ENCODE data around the gene IGF2BP2. TPM values are rescaled to one million over a fixed set of nuclear protein-coding genes. Genes with fewer than 3 reads are reported as not detected.
"Not testable (repeated sequence)": the region's sequence is repeated elsewhere in the genome, so short reads cannot be mapped to it uniquely, and the experiment has no call there.

Gene IGF2BP2
- total RNA-seq, 2 experiments from 2014 or later, result 0.09 TPM; not detected in 1

- DNase-seq (no peak), ATAC-seq (no peak)
- H3K4me3 Mint-ChIP-seq, result no peak overlapping the region
- no peaks in the 10 kb centered on the region for H3K9me3 Mint-ChIP-seq (ENCODE audit: low read depth)
- H3K4me1 Mint-ChIP-seq, result no peaks in the 10 kb centered on the region
- H3K27ac Mint-ChIP-seq, result no peak overlapping the region
- H3K27me3 Mint-ChIP-seq, result peaks cover 45% of the 10 kb centered on the region
- H3K36me3 Mint-ChIP-seq, result no peaks in the 10 kb centered on the region
- CTCF ChIA-PET, result no interaction called here
Measured at GRCh38 chr3:185813205-185813604, 11.6 kb downstream of the IGF2BP2 start.

- no peak overlapping the region for H3K27ac Mint-ChIP-seq
Measured at GRCh38 chr3:185807445-185808068, 17.3 kb downstream of the IGF2BP2 start.

GRCh38 chr3:185798831-185799110 lies 26.1 kb downstream of the IGF2BP2 start:
- H3K36me3 Mint-ChIP-seq; H3K27ac Mint-ChIP-seq; CTCF ChIA-PET; ATAC-seq; H3K9me3 Mint-ChIP-seq (ENCODE audit: low read depth); H3K4me1 Mint-ChIP-seq; H3K4me3 Mint-ChIP-seq; DNase-seq: not testable (repeated sequence)
- peaks cover 20% of the 10 kb centered on the region for H3K27me3 Mint-ChIP-seq

More at GRCh38 chr3:185807445-185808068, 17.3 kb downstream of the IGF2BP2 start:
- DNase-seq, result no peak
- CTCF ChIA-PET, result no interaction called here
- no peaks in the 10 kb centered on the region for H3K36me3 Mint-ChIP-seq
- ATAC-seq, result no peak
- no peaks in the 10 kb centered on the region for H3K4me1 Mint-ChIP-seq
- no peaks in the 10 kb centered on the region for H3K9me3 Mint-ChIP-seq (ENCODE audit: low read depth)
- no peak overlapping the region for H3K4me3 Mint-ChIP-seq
- peaks cover 23% of the 10 kb centered on the region for H3K27me3 Mint-ChIP-seq

- ATAC-seq (no peak), DNase-seq (no peak)
- peaks cover 20% of the 10 kb centered on the region for H3K27me3 Mint-ChIP-seq
- no peaks in the 10 kb centered on the region for H3K9me3 Mint-ChIP-seq (ENCODE audit: low read depth)
- peaks cover 6% of the 10 kb centered on the region for H3K4me1 Mint-ChIP-seq
- H3K27ac Mint-ChIP-seq, result no peak overlapping the region
- no peak overlapping the region for H3K4me3 Mint-ChIP-seq
- CTCF ChIA-PET, result no interaction called here
- no peaks in the 10 kb centered on the region for H3K36me3 Mint-ChIP-seq
Measured at GRCh38 chr3:185797993-185798830, 26.6 kb downstream of the IGF2BP2 start.

DNA sequence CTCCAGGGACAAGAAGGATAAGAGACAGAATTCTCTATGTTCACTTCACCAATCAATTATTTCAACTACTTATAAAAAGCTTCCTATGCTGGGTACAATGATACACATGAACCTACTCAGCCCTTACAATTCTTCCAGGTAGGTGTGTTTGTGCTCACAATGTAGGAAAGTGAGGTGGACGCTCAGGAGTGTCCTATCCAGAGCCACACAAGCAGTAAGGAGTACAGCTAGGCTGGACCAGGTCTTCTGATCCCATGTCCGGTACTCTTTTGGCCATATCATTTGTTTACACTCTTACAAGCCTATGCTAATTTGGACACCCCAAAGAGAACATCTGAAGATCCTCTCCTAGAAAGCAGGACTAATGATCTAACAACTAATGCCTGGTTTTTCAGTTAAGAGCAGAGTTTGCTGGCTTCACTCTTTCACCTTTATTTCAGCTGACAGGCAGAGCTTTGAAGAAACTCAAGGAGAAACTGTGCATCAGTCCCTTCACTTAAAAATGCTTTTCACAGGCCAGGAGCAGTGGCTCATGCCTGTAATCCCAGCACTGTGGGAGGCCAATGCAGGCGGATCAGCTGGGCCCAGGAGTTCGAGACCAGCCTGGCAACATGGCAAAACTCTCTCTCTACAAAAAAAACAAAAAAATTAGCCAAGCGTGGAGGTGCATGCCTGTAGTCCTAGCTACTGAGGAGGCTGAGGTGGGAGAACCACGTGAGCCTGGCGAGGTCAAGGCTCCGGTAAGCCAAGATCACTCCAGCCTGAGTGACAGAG lies 27.5 kb downstream of the IGF2BP2 start:
- DNase-seq, result no peak
- no peak overlapping the region for H3K4me3 Mint-ChIP-seq
- H3K4me1 Mint-ChIP-seq, result peaks cover 6% of the 10 kb centered on the region
- H3K27ac Mint-ChIP-seq, result no peak overlapping the region
- ATAC-seq, result no peak
- CTCF ChIA-PET, result interaction anchor here (0.7 kb wide), 1 partner anchor 919 kb away, joined by 4 read pairs; no protein-coding TSS in a partner anchor
- peaks cover 24% of the 10 kb centered on the region for H3K27me3 Mint-ChIP-seq
- no peaks in the 10 kb centered on the region for H3K36me3 Mint-ChIP-seq
- no peaks in the 10 kb centered on the region for H3K9me3 Mint-ChIP-seq (ENCODE audit: low read depth)

DNA sequence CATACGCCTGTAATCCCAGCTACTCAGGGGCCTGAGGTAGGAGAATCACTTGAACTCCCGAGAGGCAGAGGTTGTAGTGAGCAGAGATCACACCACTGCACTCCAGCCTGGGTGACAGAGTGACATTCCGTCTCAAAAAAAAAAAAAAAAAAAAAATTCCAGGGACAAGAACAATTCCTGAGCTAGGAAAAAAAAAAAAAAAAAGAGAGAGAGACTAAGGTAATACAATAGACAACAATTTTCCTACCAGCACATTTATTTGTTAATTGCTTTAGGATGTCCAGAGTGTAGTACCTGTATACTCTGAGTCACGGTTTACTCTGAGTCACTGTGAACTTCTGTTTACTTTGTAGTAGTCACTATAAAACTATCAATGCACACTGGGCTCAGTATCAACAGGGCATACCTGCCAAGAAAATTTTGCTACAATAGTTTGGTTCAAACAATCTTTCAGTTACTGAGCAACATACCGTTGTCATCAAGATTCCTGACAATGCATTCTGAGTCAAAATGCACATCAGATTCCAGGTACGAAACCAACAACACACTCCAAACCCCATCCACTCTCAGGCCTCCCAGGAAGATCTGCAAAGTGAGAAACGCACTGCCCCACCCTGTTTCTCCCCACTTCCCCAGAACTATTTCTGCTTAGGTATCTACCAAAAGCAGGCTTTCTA lies 28.3 kb downstream of the IGF2BP2 start:
- H3K4me3 Mint-ChIP-seq, result no peak overlapping the region
- CTCF ChIA-PET, result no interaction called here
- DNase-seq (no peak), ATAC-seq (no peak)
- no peaks in the 10 kb centered on the region for H3K36me3 Mint-ChIP-seq
- H3K4me1 Mint-ChIP-seq, result peaks cover 6% of the 10 kb centered on the region
- peaks cover 28% of the 10 kb centered on the region for H3K27me3 Mint-ChIP-seq
- H3K27ac Mint-ChIP-seq, result no peak overlapping the region
- H3K9me3 Mint-ChIP-seq (ENCODE audit: low read depth), result no peaks in the 10 kb centered on the region

GRCh38 chr3:185793381-185793780 lies 31.5 kb downstream of the IGF2BP2 start:
- Mint-ChIP-seq H3K4me1 (peaks cover 6% of the 10 kb centered on the region), H3K4me3 (no peak overlapping the region)
- CTCF ChIA-PET, result no interaction called here

DNA sequence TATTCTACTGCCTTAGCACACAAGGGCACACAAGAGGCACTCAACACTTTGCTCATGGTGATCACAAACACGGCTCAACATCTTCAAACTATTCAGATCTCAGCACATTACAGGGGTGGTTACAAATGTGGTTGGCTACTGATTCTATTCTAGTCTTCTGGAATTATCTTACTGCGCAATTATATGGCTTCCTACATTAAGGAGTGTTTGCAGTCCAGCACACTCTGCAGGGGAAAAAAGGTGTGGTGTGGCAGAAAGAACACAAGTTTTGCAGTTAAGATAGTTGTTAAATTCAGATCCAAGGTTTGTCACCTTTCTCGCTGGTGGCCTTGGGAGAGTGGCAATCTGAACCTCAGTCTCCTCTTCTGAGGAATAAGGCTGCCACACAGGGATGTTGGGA lies 31.9 kb downstream of the IGF2BP2 start:
- Mint-ChIP-seq H3K4me3 (no peak overlapping the region), H3K27me3 (peaks cover 36% of the 10 kb centered on the region), H3K36me3 (no peaks in the 10 kb centered on the region), H3K27ac (no peak overlapping the region), H3K9me3 (ENCODE audit: low read depth) (no peaks in the 10 kb centered on the region), H3K4me1 (peaks cover 6% of the 10 kb centered on the region)
- CTCF ChIA-PET, result no interaction called here
- DNase-seq, result no peak
- no peak for ATAC-seq

More at GRCh38 chr3:185793381-185793780, 31.5 kb downstream of the IGF2BP2 start:
- ATAC-seq, result no peak
- DNase-seq, result no peak
- Mint-ChIP-seq H3K27me3 (peaks cover 36% of the 10 kb centered on the region), H3K27ac (no peak overlapping the region), H3K9me3 (ENCODE audit: low read depth) (no peaks in the 10 kb centered on the region), H3K36me3 (no peaks in the 10 kb centered on the region)

GRCh38 chr3:185789891-185790830 lies 34.7 kb downstream of the IGF2BP2 start:
- H3K27me3 Mint-ChIP-seq, result peaks cover 32% of the 10 kb centered on the region
- DNase-seq (no peak), ATAC-seq (no peak)
- CTCF ChIA-PET, result interaction anchor here (0.6 kb wide), 1 partner anchor 429 kb away, joined by 3 read pairs; no protein-coding TSS in a partner anchor
- H3K36me3 Mint-ChIP-seq, result no peaks in the 10 kb centered on the region
- no peaks in the 10 kb centered on the region for H3K9me3 Mint-ChIP-seq (ENCODE audit: low read depth)
- H3K27ac Mint-ChIP-seq, result no peak overlapping the region
- no peak overlapping the region for H3K4me3 Mint-ChIP-seq
- peaks cover 4% of the 10 kb centered on the region for H3K4me1 Mint-ChIP-seq

- H3K36me3 Mint-ChIP-seq, result no peaks in the 10 kb centered on the region
- H3K27me3 Mint-ChIP-seq, result peaks cover 30% of the 10 kb centered on the region
- no peak overlapping the region for H3K4me3 Mint-ChIP-seq
- no peak overlapping the region for H3K27ac Mint-ChIP-seq
- no peaks in the 10 kb centered on the region for H3K4me1 Mint-ChIP-seq
- H3K9me3 Mint-ChIP-seq (ENCODE audit: low read depth), result no peaks in the 10 kb centered on the region
- no peak for ATAC-seq
- no peak for DNase-seq
- CTCF ChIA-PET, result interaction anchor here (1.1 to 1.4 kb wide), 3 partner anchors 12 to 21 kb away, joined by 3 to 4 read pairs (median 4); no protein-coding TSS in a partner anchor
Measured at GRCh38 chr3:185789134-185789533, 35.7 kb downstream of the IGF2BP2 start.

- ATAC-seq (no peak), DNase-seq (no peak)
- no peaks in the 10 kb centered on the region for H3K9me3 Mint-ChIP-seq (ENCODE audit: low read depth)
- no peaks in the 10 kb centered on the region for H3K36me3 Mint-ChIP-seq
- no peaks in the 10 kb centered on the region for H3K4me1 Mint-ChIP-seq
- no peak overlapping the region for H3K4me3 Mint-ChIP-seq
- CTCF ChIA-PET, result interaction anchor here (0.6 to 1.7 kb wide), 5 partner anchors 11 to 1363 kb away, joined by 3 to 5 read pairs (median 4); no protein-coding TSS in a partner anchor
- H3K27ac Mint-ChIP-seq, result no peak overlapping the region
- peaks cover 30% of the 10 kb centered on the region for H3K27me3 Mint-ChIP-seq
Measured at GRCh38 chr3:185788292-185788691, 36.5 kb downstream of the IGF2BP2 start.

Measured in activated CD8-positive, alpha-beta memory T cell treated with anti-CD3 and anti-CD28 coated beads, Interleukin-2, amount 10 ng/mL, durations not matched to agents 7 days and 5 days (primary cell).